ENCODE results near the gene GIGYF2.

Gene GIGYF2

DNA sequence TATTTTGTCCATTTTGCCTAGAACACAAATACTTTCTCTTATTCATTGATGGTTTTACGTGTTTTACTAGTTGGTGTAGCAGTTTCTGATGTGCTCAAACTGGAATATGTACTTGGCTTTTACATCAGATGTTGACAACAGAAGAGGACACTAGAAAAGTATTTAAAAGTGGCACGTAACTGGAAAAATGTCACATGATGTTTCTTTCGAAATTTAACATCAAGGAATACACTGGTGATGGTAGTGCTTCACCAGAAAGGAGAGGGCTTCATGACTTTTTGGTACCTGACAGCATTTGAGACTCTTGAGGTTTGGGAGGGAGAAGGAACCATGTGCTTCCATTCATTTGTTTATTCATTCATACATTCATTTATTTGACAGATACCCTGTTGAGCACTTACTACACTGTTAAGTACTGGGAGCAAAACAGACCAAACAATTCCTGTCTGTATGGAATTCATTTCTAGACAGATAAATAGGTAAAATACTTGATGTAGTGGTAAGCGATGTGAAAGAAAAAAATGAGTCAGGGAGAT, 1.5 kb downstream of the GIGYF2 start:
- H3K4me3 ChIP-seq (ENCODE audit: low read length): peak overlapping the region; percentile 99
- peaks cover 4% of the 10 kb centered on the region; the same call in 1 of the 2 replicates for H4K20me1 ChIP-seq (ENCODE audit: insufficient read depth, low read length)
- H3K9me3 ChIP-seq (replicated peaks; ENCODE audit: insufficient read depth, low read length): no peaks in the 10 kb centered on the region
- 0 out of 2 replicates have a peak, but pooled peaks cover 3% of the 10 kb centered on the region for H3F3A ChIP-seq (ENCODE audit: insufficient read depth, low read length)
- peaks cover 5% of the 10 kb centered on the region; the same call in 1 of the 2 replicates for H3K36me3 ChIP-seq (replicated peaks; ENCODE audit: insufficient read depth, low read length)
- TF ChIP-seq, protein P1, sequence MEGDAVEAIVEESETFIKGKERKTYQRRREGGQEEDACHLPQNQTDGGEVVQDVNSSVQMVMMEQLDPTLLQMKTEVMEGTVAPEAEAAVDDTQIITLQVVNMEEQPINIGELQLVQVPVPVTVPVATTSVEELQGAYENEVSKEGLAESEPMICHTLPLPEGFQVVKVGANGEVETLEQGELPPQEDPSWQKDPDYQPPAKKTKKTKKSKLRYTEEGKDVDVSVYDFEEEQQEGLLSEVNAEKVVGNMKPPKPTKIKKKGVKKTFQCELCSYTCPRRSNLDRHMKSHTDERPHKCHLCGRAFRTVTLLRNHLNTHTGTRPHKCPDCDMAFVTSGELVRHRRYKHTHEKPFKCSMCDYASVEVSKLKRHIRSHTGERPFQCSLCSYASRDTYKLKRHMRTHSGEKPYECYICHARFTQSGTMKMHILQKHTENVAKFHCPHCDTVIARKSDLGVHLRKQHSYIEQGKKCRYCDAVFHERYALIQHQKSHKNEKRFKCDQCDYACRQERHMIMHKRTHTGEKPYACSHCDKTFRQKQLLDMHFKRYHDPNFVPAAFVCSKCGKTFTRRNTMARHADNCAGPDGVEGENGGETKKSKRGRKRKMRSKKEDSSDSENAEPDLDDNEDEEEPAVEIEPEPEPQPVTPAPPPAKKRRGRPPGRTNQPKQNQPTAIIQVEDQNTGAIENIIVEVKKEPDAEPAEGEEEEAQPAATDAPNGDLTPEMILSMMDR (IDR thresholded peaks at IDR 0.05; ENCODE audit: low read length): no peak
- no peak for TF ChIP-seq EZH2phosphoT487 (IDR thresholded peaks at IDR 0.05; ENCODE audit: low read length)
- TF ChIP-seq EZH2 (optimal IDR thresholded peaks at IDR 0.05; ENCODE audit: low read depth, low read length): no peak
- H3K9ac ChIP-seq (ENCODE audit: low read length): peak overlapping the region; percentile 95
- DNase-seq: no peak
- H3K4me1 ChIP-seq (ENCODE audit: low read length): peaks cover 22% of the 10 kb centered on the region
- H3K9me2 ChIP-seq (replicated peaks; ENCODE audit: insufficient read depth, low read length): no peaks in the 10 kb centered on the region
- H2AFZ ChIP-seq (ENCODE audit: low read length): no peak overlapping the region
- H3K27ac ChIP-seq (ENCODE audit: low read length): no peak overlapping the region; the same call in 1 of the 2 replicates
- peaks cover 64% of the 10 kb centered on the region for H3K79me2 ChIP-seq (ENCODE audit: low read length)
- H3K4me2 ChIP-seq (ENCODE audit: low read depth, low read length): peak overlapping the region; percentile 87
- H3K27me3 ChIP-seq (replicated peaks; ENCODE audit: insufficient read depth, low read length): no peaks in the 10 kb centered on the region

- Histone ChIP-seq H3K4me1 (ENCODE audit: low read length) (peaks cover 22% of the 10 kb centered on the region), H3K27me3 (replicated peaks; ENCODE audit: insufficient read depth, low read length) (no peaks in the 10 kb centered on the region), H3K9me3 (replicated peaks; ENCODE audit: insufficient read depth, low read length) (no peaks in the 10 kb centered on the region), H3K9ac (ENCODE audit: low read length) (peak overlapping the region; percentile 95; the same call in 1 of the 2 replicates), H4K20me1 (ENCODE audit: insufficient read depth, low read length) (peaks cover 4% of the 10 kb centered on the region; the same call in 1 of the 2 replicates), H3K27ac (ENCODE audit: low read length) (no peak overlapping the region), H3K36me3 (replicated peaks; ENCODE audit: insufficient read depth, low read length) (peaks cover 5% of the 10 kb centered on the region; the same call in 1 of the 2 replicates), H3K9me2 (replicated peaks; ENCODE audit: insufficient read depth, low read length) (no peaks in the 10 kb centered on the region), H3K79me2 (ENCODE audit: low read length) (peaks cover 69% of the 10 kb centered on the region), H3K4me2 (ENCODE audit: low read depth, low read length) (peak overlapping the region; percentile 87), H3K4me3 (ENCODE audit: low read length) (no peak overlapping the region; the same call in 1 of the 2 replicates), H2AFZ (ENCODE audit: low read length) (no peak overlapping the region), H3F3A (ENCODE audit: insufficient read depth, low read length) (0 out of 2 replicates have a peak, but pooled peaks cover 3% of the 10 kb centered on the region)
- no peak for DNase-seq
- TF ChIP-seq EZH2 (optimal IDR thresholded peaks at IDR 0.05; ENCODE audit: low read depth, low read length) (no peak), EZH2phosphoT487 (IDR thresholded peaks at IDR 0.05; ENCODE audit: low read length) (no peak)
- TF ChIP-seq, protein P1 (IDR thresholded peaks at IDR 0.05; ENCODE audit: low read length): no peak
Observed at GRCh38 chr2:232699110-232699509, 2.0 kb downstream of the GIGYF2 start.

DNA sequence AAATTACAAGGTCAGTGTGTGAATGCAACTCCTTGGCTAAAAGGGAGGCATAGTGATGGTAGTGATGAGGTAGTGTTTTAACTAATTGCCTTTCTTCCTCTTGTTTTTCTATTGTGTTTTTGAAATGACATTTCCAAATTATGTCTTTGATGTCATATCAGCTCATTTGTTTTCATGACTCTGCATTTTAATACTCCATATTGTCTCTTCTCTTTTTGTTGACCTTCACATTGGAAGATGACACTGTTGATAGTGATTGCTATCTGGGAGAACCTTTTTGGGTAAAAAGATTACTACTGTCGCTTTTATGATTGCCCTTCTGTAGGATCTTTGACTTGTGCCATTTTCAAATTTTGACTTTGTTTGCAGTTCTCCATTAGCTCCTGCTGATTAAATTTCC, 3.0 kb downstream of the GIGYF2 start:
- Histone ChIP-seq H3K4me2 (ENCODE audit: low read depth, low read length) (peak overlapping the region; percentile 87; the same call in 1 of the 2 replicates), H3K4me3 (ENCODE audit: low read length) (no peak overlapping the region)

More for the DNA sequence above, 3.0 kb downstream of the GIGYF2 start:
- no peak for DNase-seq
- TF ChIP-seq, protein P1 (IDR thresholded peaks at IDR 0.05; ENCODE audit: low read length): no peak
- no peak for TF ChIP-seq EZH2 (optimal IDR thresholded peaks at IDR 0.05; ENCODE audit: low read depth, low read length)
- Histone ChIP-seq H3K27me3 (replicated peaks; ENCODE audit: insufficient read depth, low read length) (no peaks in the 10 kb centered on the region), H3K9me3 (replicated peaks; ENCODE audit: insufficient read depth, low read length) (no peaks in the 10 kb centered on the region), H4K20me1 (ENCODE audit: insufficient read depth, low read length) (peaks cover 4% of the 10 kb centered on the region; the same call in 1 of the 2 replicates), H3K79me2 (ENCODE audit: low read length) (peaks cover 77% of the 10 kb centered on the region), H3K36me3 (replicated peaks; ENCODE audit: insufficient read depth, low read length) (peaks cover 5% of the 10 kb centered on the region; the same call in 1 of the 2 replicates), H3F3A (ENCODE audit: insufficient read depth, low read length) (0 out of 2 replicates have a peak, but pooled peaks cover 3% of the 10 kb centered on the region), H3K9me2 (replicated peaks; ENCODE audit: insufficient read depth, low read length) (no peaks in the 10 kb centered on the region), H3K4me1 (ENCODE audit: low read length) (peaks cover 22% of the 10 kb centered on the region), H2AFZ (ENCODE audit: low read length) (no peak overlapping the region), H3K27ac (ENCODE audit: low read length) (no peak overlapping the region), H3K9ac (ENCODE audit: low read length) (no peak overlapping the region)
